RKO (cell line): ENCODE results near the gene NHSL2.
"Not testable (repeated sequence)": the region's sequence is repeated elsewhere in the genome, so short reads cannot be mapped to it uniquely, and the experiment has no call there.

Source experiments
- DNase-seq: peaks from one replicate; pipeline ENCODE4 v3.0.0-alpha.2; 2016; ENCODE audit warnings: low spot score

NHSL2 gene

GRCh38 chrX:72042852-72043248 lies 132.2 kb downstream of the NHSL2 start:
- DNase-seq: no peak

DNA sequence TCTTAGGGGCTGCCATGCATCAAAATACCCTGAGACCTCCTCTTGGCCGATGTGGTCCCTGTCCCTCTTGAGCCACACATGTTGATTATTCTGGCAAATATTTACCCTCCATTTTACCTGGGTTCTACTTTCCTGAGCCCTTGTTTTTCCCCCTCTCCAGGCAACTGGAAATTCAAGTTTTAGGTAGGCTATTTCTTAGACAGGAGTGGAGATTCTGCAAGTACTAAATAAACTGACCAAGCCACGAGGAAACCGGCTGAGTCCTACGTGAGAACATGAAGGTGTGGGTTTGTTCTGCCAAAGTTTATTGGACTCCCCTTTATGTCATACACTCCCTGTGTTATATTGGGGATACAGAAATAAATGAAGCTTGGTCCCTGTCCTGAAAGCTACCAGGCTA lies 133.0 kb downstream of the NHSL2 start:
- DNase-seq: no peak

DNA sequence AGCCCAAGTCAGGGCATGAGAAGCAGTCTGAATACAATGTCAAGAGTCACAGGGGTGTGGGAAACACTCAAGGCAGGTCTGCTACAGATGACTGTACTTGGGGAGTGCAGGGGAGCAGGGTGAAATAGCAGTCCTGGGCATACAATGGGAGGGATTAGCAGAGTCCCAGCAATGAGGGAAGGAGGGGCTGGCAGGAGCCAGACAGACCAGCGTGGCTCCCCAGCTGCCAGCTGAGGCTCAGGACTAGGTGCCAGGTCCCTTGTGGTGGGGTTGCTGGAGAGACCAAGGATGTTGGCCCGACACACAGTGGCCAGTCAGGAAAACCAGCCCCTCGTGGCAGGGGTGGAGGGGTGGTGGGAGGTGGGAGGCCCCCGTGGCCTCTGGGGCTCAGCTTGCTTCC lies 134.5 kb downstream of the NHSL2 start:
- DNase-seq: no peak

- DNase-seq: no peak
These were observed 135.1 kb downstream of the NHSL2 start for GRCh38 chrX:72045552-72046277.

DNA sequence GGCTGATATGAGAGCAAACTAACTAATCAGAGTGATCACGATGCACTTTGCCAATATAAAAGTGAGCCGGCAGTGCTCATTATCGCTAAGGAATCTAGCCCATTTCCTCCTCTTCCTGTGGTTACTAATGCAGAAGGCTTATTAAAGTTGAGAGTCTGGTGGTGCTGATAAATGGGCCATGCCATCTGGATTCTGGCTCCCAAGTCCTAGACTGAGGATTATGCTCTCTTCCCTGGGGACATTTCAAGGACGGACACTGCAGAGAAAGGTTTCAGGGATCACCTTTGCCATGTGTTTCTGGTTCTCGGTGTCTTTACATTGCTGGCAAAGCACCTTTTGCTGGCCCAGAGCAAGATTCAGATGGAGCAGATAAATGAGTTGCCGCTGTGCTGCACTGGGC lies 135.8 kb downstream of the NHSL2 start:
- DNase-seq: no peak

- DNase-seq: peak; percentile 5
These were observed 138.1 kb downstream of the NHSL2 start for GRCh38 chrX:72048510-72049455.

DNA sequence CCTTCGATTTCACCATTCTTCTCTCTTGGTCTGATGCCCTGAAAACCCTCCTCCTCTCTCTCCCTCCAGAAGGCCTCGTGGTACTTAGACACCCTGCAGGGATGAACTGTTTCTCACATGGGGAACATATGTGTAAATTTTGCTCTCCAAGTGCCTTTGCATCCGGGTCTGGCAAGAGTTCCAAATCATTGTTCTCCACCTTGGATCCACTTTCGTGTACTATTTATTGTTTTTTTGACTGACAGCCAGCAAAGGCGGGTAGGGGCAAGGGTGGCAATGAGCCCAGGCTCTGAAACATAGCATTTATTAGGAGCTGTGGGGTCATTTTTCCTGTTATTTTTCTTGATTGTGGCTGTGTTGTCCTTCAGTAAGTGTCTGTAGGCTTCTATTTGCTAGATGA lies 139.4 kb downstream of the NHSL2 start:
- DNase-seq: no peak

- no peak for DNase-seq
These were observed 140.9 kb downstream of the NHSL2 start for GRCh38 chrX:72051589-72051988.

DNA sequence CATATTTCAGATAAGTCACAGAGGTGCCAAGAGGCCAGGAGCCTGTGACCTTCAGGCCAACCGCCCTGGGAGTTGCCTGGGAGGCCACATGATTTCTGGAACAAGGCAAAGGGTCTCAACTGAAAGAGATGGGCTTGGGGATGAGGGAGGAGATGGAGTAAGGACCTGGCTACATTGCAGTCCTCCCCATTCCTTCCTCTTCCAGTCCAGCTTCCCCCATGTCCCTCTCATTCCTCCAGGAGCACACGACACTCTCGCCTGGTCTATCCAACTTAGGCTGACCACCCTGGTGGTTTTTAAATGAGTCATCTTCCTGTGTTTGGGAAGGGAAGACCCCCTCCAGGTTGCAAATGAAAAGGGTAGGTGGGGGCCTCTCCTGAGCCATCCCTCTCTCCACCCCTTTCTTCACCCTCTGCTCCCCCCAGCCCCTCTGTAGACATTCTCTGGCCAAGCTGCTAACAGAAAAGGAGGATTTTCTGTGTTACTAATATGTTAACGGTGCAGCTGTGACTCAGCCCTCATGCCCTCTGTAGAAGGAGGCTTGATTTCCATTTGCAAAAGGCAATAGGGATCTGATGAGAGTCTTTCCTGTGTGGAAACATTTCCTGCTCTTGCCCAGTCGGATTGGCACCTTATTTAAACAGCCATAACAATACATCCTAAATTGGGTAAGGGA lies 141.9 kb downstream of the NHSL2 start:
- no peak for DNase-seq

GRCh38 chrX:72053508-72053907 lies 142.9 kb downstream of the NHSL2 start:
- no peak for DNase-seq

DNA sequence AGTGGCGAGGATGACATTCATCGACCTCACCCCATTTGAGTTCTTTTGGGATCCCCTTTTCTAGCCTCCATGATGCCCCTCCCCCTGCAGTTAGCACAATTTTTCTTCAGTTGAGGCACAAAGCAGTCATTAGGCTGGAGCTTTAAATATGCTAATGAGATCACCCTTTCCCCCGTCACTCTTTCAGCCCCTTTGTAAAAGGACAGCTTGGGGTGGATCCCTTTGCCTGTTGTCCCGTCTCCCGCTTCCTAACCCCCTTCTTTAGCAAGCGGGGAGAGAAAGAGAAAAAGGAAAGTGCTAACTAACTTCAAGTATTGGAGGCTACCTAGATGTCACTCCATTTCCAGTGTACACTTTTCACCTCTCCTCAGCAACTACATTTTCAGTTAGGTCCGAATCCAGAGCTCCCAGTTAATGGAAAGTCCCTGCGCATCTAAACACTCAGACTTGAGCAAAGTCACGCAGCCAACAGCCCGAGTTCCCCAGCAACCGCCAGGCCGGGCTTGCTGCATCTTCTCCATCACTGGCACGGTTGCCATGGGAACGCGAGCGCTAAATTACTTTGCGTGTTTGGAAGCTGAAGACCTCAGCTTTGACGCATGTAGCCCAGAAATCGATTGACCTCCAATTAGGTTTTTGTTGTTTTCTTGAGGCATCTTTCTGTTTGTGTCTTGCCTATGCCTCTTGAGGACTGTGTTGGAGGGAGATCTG lies 144.3 kb downstream of the NHSL2 start:
- DNase-seq: no peak

- DNase-seq: no peak
These were observed 146.7 kb downstream of the NHSL2 start for GRCh38 chrX:72057331-72057730.

- no peak for DNase-seq
These were observed 147.2 kb downstream of the NHSL2 start for GRCh38 chrX:72057849-72058248.

GRCh38 chrX:72058346-72058745 lies 147.7 kb downstream of the NHSL2 start:
- DNase-seq: not testable (repeated sequence)

GRCh38 chrX:72060196-72060920 lies 149.7 kb downstream of the NHSL2 start:
- DNase-seq: no peak

DNA sequence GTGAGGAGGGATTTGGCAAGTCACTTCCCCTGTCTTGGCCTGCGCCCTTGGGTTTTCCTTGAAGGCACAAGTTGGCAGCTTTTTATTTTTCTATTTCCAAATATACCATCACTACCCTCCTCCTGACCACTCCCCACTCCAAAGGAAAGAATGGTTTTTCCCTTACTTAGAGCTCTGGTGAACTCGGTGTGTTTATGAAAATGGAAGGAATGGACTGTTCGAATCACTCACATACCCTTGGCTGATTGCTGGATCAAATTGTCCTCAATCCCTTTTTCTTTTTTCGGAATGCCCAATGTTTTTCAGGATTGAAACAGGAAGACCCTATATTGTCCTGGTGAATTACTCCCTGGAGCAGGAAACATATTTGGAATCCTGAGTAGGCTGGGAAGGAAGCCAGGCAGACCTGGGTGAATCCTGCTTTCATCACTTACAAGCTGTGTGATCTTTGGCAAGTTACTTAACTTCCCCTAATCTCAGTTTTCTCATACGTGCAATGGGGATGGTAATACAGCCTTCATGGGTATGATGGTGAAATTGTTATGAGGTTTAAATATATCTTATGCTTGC lies 150.4 kb downstream of the NHSL2 start:
- DNase-seq: no peak

GRCh38 chrX:72062916-72063315 lies 152.3 kb downstream of the NHSL2 start:
- no peak for DNase-seq

- DNase-seq: no peak
These were observed 158.9 kb downstream of the NHSL2 start for GRCh38 chrX:72069350-72070160.

DNA sequence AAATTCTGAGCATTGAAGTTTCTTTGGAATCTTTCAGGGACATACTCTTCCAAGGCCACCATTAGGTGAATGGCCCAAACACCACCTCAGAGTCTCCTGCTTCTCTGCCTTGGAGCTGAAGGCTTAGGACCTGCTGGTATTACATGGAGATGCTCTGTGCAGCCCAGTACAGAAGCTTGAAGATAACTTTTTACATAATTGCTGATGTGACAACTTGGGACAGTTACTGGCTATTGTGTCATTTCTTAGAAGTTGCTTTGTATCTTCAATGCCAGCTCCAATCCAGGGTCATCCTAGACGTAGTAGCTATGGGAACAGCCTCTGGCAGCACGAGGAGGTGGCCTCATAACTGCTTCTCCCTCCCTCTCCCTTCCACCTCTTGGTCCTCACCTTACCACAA lies 160.6 kb downstream of the NHSL2 start:
- no peak for DNase-seq

DNA sequence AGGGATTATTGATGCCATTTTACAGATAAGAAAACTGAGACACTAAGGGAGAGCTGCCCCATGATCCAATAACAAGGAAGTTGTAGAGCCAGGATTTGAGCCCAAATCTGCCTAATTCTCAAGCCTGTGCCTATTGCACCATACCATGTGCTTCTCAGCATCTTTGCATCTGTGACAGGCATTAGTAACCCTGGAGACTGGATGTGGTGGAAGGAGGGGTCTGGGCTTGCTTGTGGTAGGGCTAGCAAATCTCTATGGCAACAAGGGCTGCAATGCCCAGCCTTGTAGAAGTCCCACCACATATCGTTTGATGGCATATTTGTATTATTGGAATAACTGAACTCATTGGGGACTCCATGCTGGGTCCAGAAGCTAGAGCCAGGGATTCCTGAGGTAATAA lies 163.0 kb downstream of the NHSL2 start:
- no peak for DNase-seq
